Panc1 (cell line): Measurements from ENCODE around the gene ASXL1.

Experiments
- CTCF ChIP-seq: fragments of 450-650 bp; IDR thresholded peaks from 2 replicates; pipeline ENCODE4 v1.5.1; 2017; ENCODE audit warnings: mild to moderate bottlenecking
- POLR2AphosphoS5 ChIP-seq: IDR thresholded peaks from 2 replicates; pipeline ENCODE4 v1.6.1; 2012; ENCODE audit warnings: mild to moderate bottlenecking, low read depth, low read length, moderate library complexity
- SIN3A ChIP-seq: IDR thresholded peaks from 2 replicates; pipeline ENCODE4 v1.6.1; 2012; ENCODE audit warnings: low read depth, mild to moderate bottlenecking, low read length, moderate library complexity, borderline replicate concordance; ENCODE audit not compliant: insufficient read depth

GRCh38 chr20:32312718-32313424, 45.3 kb upstream of the ASXL1 start:
- TF ChIP-seq POLR2AphosphoS5 (no peak), CTCF (no peak), SIN3A (no peak)
